ENCODE results near the gene C12orf57. TPM values are rescaled to one million over a fixed set of nuclear protein-coding genes. Genes with fewer than 3 reads are reported as not detected.

The C12orf57 gene
- total RNA-seq, 1 experiment from 2014 or later: 111 TPM

DNA sequence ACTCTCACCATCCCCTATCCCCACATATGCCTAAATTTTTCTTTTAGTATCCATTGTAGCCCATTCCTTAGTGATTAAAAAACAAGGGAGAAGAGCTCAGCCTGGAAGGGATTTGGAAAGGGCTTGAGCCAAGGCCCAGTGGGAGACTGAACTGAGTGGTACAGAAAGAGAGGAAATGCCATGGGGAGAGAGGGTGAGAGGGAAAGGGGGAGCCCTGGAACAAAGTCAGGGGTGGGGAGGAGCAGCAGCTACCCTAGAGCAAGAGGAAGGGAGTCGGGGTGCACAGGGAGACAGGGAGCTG, 18.6 kb upstream of the C12orf57 start:
- no peaks in the 10 kb centered on the region for H3K9me3 Mint-ChIP-seq (ENCODE audit: unreplicated experiment)
- no peak for DNase-seq
- H3K4me3 ChIP-seq (ENCODE audit: low read depth, low read length): no peak overlapping the region
- BruUV-seq (replicated peaks): no TSS peak
- ChIA-PET POLR2A (interaction anchor here (0.5 to 2.9 kb wide), 5 partner anchors 12 to 437 kb away, joined by 3 to 22 read pairs (median 8); partner anchors contain the start of genes C12orf57 and RNU7-1), CTCF (interaction anchor here (0.6 to 5.7 kb wide), 14 partner anchors 12 to 188 kb away, joined by 3 to 56 read pairs (median 4); partner anchors contain the start of genes C12orf57, GPR162 and RNU7-1)
- H3K9me3 ChIP-seq: no peaks in the 10 kb centered on the region
- peaks cover 37% of the 10 kb centered on the region for H3K4me1 ChIP-seq
- TF ChIP-seq, protein P1, sequence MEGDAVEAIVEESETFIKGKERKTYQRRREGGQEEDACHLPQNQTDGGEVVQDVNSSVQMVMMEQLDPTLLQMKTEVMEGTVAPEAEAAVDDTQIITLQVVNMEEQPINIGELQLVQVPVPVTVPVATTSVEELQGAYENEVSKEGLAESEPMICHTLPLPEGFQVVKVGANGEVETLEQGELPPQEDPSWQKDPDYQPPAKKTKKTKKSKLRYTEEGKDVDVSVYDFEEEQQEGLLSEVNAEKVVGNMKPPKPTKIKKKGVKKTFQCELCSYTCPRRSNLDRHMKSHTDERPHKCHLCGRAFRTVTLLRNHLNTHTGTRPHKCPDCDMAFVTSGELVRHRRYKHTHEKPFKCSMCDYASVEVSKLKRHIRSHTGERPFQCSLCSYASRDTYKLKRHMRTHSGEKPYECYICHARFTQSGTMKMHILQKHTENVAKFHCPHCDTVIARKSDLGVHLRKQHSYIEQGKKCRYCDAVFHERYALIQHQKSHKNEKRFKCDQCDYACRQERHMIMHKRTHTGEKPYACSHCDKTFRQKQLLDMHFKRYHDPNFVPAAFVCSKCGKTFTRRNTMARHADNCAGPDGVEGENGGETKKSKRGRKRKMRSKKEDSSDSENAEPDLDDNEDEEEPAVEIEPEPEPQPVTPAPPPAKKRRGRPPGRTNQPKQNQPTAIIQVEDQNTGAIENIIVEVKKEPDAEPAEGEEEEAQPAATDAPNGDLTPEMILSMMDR (IDR thresholded peaks at IDR 0.05; ENCODE audit: insufficient read depth in 1 of 2, low read depth in 1 of 2, low read length in 1 of 2, severe bottlenecking in 1 of 2, unreplicated experiment in 1 of 2): no peak
- no peaks in the 10 kb centered on the region for H3K27me3 ChIP-seq (replicated peaks; ENCODE audit: control insufficient read depth, insufficient read depth, low read length)
- H3K4me1 Mint-ChIP-seq (ENCODE audit: low read depth, unreplicated experiment): peaks cover 50% of the 10 kb centered on the region
- H3K4me3 Mint-ChIP-seq (ENCODE audit: unreplicated experiment): peak overlapping the region; percentile 71
- H3K27ac Mint-ChIP-seq (ENCODE audit: unreplicated experiment): peak overlapping the region; percentile 20
- no peaks in the 10 kb centered on the region for H3K36me3 ChIP-seq (ENCODE audit: control insufficient read depth, insufficient read depth, low read length)
- H3K36me3 Mint-ChIP-seq (ENCODE audit: insufficient read depth, unreplicated experiment): peaks cover 13% of the 10 kb centered on the region
- intact Hi-C loops (cut with micrococcal nuclease; ENCODE audit: unreplicated experiment): loop anchor here (2.0 kb wide), 1 partner anchor 56 kb away; no protein-coding TSS in a partner anchor
- H3K27me3 Mint-ChIP-seq (ENCODE audit: insufficient read depth, unreplicated experiment): no peaks in the 10 kb centered on the region

DNA sequence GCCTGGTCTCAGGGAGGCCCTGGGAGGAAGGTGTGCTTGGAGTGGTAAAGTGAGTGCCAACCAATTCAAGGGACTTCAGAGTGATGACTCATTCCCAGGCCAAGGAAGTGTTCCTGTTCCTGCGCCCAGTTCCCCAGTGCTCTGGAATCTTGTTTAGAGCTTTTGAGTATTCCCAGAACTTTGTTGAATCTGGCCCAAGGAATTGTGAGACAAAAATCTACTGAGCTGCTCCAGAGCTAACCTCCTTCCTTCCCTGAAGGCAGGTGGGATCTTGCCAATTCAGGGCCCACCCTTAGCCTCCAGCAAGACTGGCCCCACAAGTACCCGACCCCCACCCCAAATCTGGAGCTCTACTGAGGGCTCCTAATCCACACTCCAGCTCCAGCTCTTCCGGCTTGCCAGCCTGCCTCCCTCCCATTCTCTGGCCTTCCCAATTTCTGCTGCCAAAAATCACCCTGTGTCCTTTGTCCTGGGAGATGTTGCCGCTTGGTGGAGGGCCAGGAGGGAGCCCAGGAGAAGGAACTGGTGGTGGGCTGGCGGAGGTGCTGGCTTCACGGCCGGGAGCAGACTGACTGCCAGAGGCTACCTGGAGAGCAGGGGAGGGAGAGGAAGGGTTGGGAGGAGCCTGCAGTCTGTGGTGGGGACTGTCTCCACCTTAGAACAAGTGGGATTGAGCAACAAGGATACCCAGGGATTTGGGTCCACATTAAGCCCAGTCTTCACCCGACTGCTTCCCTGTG, 18.1 kb upstream of the C12orf57 start:
- ChIA-PET CTCF (interaction anchor here (0.6 to 5.7 kb wide), 14 partner anchors 13 to 202 kb away, joined by 3 to 56 read pairs (median 4); partner anchors contain the start of genes C12orf57, COPS7A, GPR162 and RNU7-1), POLR2A (interaction anchor here (0.5 to 2.9 kb wide), 6 partner anchors 12 to 437 kb away, joined by 3 to 22 read pairs (median 7); partner anchors contain the start of genes C12orf57 and RNU7-1)
- no peaks in the 10 kb centered on the region for H3K36me3 ChIP-seq (ENCODE audit: control insufficient read depth, insufficient read depth, low read length)
- TF ChIP-seq, protein P1 (IDR thresholded peaks at IDR 0.05; ENCODE audit: insufficient read depth in 1 of 2, low read depth in 1 of 2, low read length in 1 of 2, severe bottlenecking in 1 of 2, unreplicated experiment in 1 of 2): no peak
- H3K9me3 ChIP-seq: no peaks in the 10 kb centered on the region
- Mint-ChIP-seq H3K27ac (ENCODE audit: unreplicated experiment) (no peak overlapping the region), H3K36me3 (ENCODE audit: insufficient read depth, unreplicated experiment) (peaks cover 13% of the 10 kb centered on the region), H3K27me3 (ENCODE audit: insufficient read depth, unreplicated experiment) (no peaks in the 10 kb centered on the region), H3K4me3 (ENCODE audit: unreplicated experiment) (peak overlapping the region; percentile 71), H3K9me3 (ENCODE audit: unreplicated experiment) (no peaks in the 10 kb centered on the region), H3K4me1 (ENCODE audit: low read depth, unreplicated experiment) (peaks cover 55% of the 10 kb centered on the region)
- no peaks in the 10 kb centered on the region for H3K27me3 ChIP-seq (replicated peaks; ENCODE audit: control insufficient read depth, insufficient read depth, low read length)
- peaks cover 40% of the 10 kb centered on the region for H3K4me1 ChIP-seq
- no peak overlapping the region for H3K4me3 ChIP-seq (ENCODE audit: low read depth, low read length)
- peak in 1 of 2 experiments; percentile 45 for DNase-seq
- no TSS peak for BruUV-seq (replicated peaks)
- intact Hi-C loops (cut with micrococcal nuclease; ENCODE audit: unreplicated experiment): loop anchor here (2.0 kb wide), 1 partner anchor 57 kb away; no protein-coding TSS in a partner anchor

DNA sequence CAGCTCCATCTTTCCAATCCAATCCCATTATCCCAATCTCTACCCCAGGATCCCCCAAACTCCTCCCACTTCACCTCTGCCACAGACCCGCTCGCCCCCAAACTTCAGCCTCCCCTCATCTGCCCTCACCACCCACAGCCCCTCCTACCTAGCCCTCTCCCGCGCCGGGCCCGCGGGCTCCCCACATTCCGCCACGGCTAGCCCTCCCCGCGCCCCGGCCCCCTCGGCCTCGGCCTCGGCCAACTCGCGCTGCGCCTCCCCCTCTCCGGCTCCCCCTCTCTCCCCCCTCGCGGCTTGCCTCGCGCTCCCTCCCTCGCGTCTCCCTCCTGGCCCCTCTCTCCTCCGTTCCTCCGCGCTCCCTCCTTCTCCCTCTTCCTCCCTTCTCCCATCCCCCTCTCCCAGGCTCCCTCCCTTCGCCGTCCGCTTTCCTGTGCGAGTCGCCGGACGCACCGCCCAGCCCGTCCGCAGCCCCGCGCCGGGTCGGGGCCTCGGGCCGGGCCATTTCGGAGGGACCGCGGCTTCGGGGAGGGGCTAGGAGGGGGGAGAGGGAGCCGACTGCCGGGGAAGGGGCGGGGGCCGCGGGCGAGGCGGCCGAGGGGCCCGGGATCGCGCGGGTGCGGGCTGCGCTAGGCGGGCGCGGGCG, 16.3 kb upstream of the C12orf57 start, which contains the start of gene ATN1:
Gene ATN1 (plus strand): TSS at position 581 of the 643 bp plus-strand sequence. CDS start 6,043 bp downstream, outside the sequence.
- CTCF ChIA-PET: interaction anchor here (0.6 to 5.7 kb wide), 3 partner anchors 11 to 60 kb away, joined by 4 to 56 read pairs (median 8); partner anchors contain the start of gene SPSB2

More for the DNA sequence above, 16.3 kb upstream of the C12orf57 start, which contains the start of gene ATN1:
- no TSS peak for BruUV-seq (replicated peaks)
- peaks cover 22% of the 10 kb centered on the region for H3K36me3 Mint-ChIP-seq (ENCODE audit: insufficient read depth, unreplicated experiment)
- Histone ChIP-seq H3K4me1 (peaks cover 43% of the 10 kb centered on the region), H3K9me3 (no peaks in the 10 kb centered on the region), H3K36me3 (ENCODE audit: control insufficient read depth, insufficient read depth, low read length) (peaks cover 2% of the 10 kb centered on the region; the same call in 1 of the 2 replicates), H3K4me3 (ENCODE audit: low read depth, low read length) (peak within 1 kb of the TSS; percentile 91), H3K27me3 (replicated peaks; ENCODE audit: control insufficient read depth, insufficient read depth, low read length) (no peaks in the 10 kb centered on the region)
- H3K27me3 Mint-ChIP-seq (ENCODE audit: insufficient read depth, unreplicated experiment): no peaks in the 10 kb centered on the region
- intact Hi-C loops (cut with micrococcal nuclease; ENCODE audit: unreplicated experiment): no loop called here
- H3K4me3 Mint-ChIP-seq (ENCODE audit: unreplicated experiment): peak within 1 kb of the TSS; percentile 85
- DNase-seq: peak; percentile 85 to 87
- H3K9me3 Mint-ChIP-seq (ENCODE audit: unreplicated experiment): no peaks in the 10 kb centered on the region
- POLR2A ChIA-PET: interaction anchor here (0.6 to 2.9 kb wide), 7 partner anchors 10 to 135 kb away, joined by 3 to 22 read pairs (median 12); partner anchors contain the start of genes C12orf57 and RNU7-1
- H3K27ac Mint-ChIP-seq (ENCODE audit: unreplicated experiment): peak within 1 kb of the TSS; percentile 76
- peaks cover 66% of the 10 kb centered on the region for H3K4me1 Mint-ChIP-seq (ENCODE audit: low read depth, unreplicated experiment)
- TF ChIP-seq, protein P1 (IDR thresholded peaks at IDR 0.05; ENCODE audit: insufficient read depth in 1 of 2, low read depth in 1 of 2, low read length in 1 of 2, severe bottlenecking in 1 of 2, unreplicated experiment in 1 of 2): no peak

Data from Caco-2 (cell line).